HG03565 (cell line): ENCODE data around the gene IQGAP3.
"Not testable (repeated sequence)": the region's sequence is repeated elsewhere in the genome, so short reads cannot be mapped to it uniquely, and the experiment has no call there.

Source experiments
- ATAC-seq: cut with Tn5 transposase; IDR thresholded peaks from one replicate; pipeline ENCODE4 v1.9.1; 2021; ENCODE audit warnings: mild to moderate bottlenecking, moderate library complexity; ENCODE audit not compliant: unreplicated experiment

The IQGAP3 gene

DNA sequence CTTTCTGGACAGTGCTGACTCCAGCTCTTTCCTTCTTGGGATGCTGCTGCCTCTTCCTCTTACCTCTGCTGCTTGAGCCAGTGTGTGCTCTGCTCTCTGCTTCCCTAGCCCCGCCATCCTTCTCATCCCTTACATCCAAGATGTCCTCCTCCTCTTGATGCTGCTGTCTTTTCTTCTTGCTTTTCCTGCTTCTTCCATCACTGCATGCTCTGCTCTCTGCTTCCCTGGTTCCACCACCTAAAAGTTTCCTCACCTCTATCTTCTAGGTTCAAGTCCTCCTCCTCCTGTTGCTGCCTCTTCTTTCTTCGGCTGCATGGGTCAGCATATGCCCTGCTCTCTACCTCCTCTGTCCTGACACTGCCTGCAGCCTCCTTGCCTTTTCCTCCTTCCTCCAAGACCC, 22.7 kb upstream of the IQGAP3 start:
- ATAC-seq = no peak

DNA sequence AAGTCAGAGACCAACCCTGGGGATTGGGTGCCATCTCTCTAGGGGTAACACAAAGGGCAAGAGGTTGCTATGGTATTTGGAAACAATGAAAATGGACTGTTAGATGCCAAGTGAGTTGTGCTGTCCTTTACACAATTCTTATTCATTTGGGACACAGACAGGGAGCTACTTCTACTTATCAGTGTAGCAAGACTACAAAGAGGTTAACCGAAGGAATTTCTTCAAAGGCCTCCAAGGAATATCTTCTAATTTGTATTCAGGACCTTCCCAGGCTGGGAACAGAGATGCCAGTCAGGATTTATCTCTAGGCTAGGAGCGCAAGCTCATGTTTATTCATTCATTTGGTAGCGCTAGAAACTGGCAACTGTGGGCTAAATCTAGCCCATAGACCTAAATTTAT, 21.8 kb upstream of the IQGAP3 start:
- ATAC-seq = no peak

DNA sequence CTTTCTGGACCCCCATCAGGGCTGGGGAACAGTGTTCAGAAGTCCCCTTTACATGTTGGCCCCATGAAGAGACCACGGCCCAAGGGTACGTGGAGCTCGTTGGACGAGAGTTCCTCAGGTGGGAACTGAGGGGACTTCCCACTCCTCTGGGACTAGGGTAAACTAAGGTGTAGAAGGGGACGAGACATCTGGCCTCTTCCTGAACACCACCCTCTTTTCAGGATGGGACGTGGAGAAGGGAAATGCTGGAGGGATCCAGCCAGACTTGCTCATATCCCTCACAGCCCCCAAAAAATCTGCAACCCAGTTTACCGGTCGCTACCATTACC, 21.3 kb upstream of the IQGAP3 start:
- ATAC-seq = no peak

DNA sequence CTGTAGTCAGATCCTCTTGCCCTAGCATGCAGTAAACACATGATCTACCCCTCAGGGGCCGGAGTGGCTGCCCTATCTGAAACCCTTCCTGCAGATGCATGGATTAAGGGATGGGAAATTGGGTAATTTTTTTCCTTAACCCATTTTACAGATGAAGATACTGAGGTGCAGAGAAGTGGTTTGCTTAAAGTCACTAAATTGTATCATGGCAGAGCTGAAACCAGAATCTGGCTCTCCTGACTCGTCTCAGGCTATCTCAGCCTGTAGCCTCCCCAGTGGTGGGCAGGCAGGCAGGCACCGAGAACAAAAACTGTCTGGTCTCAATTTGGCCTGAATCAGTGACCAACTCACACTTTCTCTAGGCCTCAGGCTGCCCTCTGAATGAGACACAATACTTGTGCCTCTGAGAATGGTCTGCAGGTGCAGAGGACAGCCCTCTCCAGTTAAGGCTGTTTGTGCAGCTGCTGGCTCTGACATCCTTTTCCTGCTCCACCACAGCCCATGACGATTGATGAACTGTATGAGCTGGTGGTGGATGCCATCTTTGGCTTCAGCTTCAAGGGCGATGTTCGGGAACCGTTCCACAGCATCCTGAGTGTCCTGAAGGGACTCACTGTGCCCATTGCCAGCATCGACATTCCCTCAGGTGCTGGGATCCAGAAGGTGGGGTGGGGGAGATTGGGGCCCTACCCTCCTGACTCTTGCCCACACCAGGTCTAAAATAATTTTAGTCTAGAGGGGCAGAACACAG, 20.7 kb upstream of the IQGAP3 start:
- ATAC-seq = no peak

DNA sequence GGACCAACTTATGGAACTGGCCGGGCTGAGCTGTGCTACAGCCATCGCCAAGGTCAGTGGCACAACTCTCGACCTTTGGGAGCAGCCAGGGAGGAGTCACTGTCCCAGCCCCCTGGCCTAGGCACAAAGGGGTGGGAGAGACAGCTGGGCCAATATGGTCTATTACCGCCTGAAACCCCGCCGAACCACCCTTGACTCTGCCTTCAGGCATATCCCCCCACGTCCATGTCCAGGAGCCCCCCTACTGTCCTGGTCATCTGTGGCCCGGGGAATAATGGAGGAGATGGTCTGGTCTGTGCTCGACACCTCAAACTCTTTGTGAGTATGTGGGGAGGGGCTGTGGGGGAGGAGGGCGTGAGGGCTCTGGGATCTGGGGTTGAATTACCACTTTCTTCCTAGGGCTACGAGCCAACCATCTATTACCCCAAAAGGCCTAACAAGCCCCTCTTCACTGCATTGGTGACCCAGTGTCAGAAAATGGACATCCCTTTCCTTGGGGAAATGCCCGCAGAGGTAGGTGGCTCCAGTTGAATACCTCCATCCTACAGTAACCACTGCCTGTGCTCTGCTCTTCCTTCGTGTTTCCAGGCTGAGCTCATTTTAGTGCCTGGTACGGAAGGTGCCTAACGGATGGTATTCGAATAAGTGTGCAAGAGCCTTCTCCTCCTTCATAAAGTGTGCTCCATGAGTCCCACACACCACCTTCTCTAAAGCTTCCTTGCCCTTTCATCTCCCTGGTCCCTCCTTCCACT, 20.0 kb upstream of the IQGAP3 start:
- no peak for ATAC-seq

DNA sequence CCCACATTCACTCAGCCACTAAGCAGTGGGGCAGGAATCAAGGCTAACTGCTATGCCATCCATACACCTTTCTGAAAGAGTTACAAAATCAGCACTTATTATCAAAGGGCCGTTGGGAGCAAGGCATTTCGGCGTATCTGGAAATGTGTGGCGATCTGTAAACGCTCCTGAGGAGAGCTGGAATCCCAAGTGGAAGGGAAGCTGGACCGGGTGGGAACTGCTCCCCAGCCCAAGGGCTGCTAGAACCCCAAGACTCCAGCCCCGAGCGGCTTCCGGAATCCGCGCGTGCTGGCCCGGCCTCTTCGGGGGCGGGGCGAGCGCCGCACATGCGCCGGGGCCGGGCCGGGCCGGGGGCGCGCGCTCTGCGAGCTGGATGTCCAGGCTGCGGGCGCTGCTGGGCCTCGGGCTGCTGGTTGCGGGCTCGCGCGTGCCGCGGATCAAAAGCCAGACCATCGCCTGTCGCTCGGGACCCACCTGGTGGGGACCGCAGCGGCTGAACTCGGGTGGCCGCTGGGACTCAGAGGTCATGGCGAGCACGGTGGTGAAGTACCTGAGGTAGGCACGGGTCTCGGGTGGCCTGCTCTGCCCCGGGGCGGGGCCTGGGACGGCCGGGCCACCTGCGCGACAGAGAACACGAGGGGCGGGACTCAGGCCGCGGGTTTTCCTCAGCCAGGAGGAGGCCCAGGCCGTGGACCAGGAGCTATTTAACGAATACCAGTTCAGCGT, 19.2 kb upstream of the IQGAP3 start, which contains the start of gene NAXE:
TSS of gene NAXE (plus strand) at position 345 of the 726 bp plus-strand sequence. CDS start at position 374, 29 bp downstream.
- ATAC-seq = peak; percentile 60

DNA sequence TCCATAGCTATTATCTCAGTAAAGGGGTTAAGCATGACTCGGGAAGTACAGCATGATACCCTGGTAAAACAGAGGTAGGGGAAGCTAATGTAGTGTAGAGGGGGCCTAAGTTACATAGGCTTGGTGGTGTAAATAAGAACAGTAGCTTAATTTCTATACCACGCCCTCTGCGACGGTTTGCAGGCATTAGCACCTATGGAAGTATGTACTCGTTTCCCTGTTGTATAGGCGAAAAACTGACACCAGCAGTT, 18.7 kb upstream of the IQGAP3 start:
- no peak for ATAC-seq

DNA sequence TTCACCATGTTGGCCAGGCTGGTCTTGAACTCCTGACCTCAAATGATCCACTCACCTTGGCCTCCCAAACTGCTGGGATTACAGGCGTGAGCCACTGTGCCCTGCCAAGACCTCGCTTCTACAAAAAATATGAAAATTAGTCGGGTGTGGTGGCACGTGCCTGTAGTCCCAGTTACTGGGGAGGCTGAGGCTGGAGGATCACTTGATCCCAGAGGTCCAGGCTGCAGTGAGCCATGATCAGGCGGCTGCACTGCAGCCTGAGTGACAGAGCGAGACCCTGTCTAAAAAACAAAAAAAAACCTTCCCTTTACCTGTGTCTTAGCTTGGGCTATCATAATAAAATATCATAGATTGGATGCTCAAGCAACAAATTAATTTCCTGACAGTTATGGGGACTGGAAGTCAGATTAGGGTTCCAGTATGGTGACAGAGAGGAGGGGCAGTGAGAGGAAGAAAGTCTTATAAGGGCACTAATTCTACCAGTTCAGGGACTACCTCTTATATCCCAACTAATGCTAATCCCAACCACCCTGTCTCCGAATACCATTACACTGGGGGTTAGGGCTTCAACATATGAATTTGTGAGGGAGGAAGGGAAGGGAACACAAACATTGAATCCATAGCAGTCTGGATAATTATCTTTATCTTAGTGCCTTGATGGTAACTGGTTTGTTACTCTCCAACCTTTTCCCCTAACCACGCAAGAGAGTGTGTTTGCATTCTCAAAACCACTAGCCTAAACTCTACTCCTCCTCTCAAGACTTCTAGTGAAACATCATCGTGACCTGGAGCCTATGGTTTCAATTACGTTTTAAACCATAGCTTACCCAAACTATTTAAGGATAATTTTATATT, 18.2 kb upstream of the IQGAP3 start:
- no peak for ATAC-seq

DNA sequence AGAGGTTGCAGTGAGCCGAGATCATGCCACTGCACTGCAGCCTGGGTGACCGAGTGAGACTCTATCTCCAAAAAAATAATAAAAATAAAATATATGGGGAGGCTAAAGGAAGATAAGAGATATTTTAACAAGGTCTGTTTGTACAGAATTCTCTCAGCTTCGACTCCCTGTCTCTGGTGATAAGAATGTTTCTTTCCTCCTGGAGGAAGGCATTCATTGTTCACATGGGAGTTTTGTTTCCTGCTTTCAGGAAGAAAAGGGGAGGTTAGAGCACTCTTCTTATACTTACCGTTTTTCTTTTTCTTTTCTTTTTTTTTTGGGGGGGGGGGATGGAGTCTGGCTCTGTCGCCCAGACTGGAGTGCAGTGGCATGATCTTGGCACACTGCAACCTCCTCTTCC, 17.2 kb upstream of the IQGAP3 start:
- ATAC-seq = no peak

DNA sequence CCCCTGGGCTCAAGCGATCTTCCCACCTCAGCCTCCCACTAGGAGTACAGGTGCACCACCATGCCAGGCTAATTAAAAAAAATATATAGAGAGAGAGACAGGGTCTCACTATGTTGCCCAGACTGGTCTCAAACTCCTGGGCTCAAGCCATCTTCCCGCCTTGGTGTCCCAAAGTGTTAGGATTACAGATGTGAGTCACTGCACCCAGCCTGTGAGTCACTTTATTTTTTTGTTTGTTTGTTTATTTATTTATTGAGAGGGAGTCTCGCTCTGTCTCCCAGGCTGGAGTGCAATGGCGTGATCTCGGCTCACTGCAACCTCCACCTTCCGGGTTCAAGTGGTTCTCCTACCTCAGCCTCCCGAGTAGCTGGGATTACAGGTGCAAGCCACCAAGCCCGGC, 15.6 kb upstream of the IQGAP3 start:
- not testable (repeated sequence) for ATAC-seq

DNA sequence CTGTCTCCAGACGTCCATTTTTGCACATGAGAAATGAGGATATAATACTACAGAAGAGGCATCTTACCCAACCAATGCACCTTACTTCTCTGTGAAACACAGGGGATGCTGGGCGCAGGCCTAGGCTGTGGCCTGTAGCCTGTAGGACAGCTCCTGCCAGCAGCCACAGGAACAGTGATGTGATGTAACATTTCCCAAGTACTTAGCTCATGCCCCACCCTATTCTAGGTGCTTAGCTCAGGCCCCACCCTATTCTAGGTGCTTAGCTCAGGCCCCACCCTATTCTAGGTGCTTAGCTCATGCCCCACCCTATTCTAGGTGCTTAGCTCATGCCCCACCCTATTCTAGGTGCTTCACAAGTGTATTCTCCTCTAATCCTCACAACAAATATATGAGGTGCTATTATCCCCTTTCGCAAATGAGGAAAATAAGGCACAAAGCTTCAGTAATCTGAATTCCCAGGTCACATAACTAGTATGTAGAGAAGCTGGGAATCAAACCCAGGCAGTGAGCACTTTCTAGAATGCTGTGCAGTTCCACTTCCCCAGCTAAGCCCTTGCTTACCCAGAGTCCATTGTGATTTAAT, 14.6 kb upstream of the IQGAP3 start:
- no peak for ATAC-seq

DNA sequence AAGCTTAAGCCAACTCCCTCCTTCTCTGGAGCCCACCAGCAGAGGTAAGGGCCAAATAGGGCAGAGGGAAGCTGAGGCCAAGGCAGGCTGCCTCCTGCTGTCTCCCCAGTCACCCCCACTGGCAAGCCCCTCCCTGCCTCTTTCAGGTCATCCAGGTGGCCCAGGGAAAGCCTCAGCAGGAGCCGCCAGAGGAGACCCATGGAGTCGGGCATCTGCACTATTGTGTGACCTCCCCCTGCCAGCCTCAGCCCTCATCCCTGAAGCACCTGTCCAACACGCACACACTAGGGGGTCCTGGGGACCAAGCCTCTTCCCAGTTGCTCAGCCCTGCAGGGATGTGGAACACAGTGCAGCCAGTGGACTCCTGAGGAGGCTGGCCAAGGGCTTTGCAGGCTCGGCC, 14.0 kb upstream of the IQGAP3 start:
- ATAC-seq = no peak

DNA sequence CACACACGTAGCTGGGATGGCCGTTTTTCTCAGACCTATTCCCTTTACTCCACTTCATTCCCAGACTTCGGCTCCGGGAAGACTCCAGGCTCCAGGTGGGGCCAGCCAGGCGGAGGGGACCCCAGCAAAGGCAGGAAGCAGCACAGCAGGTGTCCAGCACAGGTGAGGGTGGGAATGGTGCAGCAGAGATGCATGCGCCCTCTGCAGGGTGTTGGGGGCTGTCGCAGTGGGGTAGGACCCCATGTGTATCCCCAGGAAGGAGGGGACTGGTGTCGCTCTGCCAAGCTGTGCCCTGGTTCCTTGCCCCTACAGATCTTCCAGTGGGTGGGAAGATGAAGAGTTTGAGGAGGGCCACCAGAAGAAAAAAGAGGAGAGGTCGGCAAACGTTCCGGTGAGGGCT, 12.4 kb upstream of the IQGAP3 start:
- ATAC-seq = no peak

DNA sequence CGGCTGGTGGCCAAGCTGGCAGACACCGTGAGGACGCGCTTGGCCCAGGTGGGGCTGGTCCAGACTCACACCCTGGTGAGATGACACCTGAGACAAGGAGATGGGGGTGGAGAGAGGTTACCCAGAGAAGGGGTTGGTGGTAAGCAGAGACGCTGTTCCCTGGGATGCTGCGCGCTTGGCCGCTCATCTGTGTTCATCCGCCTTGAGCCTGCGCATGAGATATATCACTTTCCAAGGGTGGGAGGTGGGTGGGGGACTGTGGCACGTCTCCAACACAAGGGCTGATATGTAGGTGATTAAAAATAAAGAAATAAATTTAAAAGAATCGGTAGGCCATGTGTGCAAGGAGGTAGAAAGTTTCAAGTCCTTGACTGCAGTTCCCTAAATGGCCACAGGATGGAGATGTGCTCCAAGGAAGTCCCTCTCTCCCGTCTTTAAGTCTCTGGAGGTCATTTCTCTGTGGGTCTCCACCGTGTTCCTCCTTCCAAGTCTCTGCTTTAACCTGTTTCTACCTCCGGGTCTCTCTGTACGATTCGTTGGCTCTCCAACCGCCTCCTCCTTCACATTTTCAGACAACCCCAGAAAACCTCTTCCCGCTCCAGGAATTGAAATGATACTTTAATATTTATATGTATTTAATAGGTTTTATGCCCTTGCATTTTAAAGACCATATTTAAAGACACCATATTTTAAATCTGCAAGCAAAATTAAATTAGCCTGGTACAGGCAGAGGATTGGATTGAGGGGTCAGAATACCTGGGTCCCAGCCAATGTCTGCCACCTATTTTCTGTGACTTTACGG, 11.7 kb upstream of the IQGAP3 start:
- no peak for ATAC-seq

DNA sequence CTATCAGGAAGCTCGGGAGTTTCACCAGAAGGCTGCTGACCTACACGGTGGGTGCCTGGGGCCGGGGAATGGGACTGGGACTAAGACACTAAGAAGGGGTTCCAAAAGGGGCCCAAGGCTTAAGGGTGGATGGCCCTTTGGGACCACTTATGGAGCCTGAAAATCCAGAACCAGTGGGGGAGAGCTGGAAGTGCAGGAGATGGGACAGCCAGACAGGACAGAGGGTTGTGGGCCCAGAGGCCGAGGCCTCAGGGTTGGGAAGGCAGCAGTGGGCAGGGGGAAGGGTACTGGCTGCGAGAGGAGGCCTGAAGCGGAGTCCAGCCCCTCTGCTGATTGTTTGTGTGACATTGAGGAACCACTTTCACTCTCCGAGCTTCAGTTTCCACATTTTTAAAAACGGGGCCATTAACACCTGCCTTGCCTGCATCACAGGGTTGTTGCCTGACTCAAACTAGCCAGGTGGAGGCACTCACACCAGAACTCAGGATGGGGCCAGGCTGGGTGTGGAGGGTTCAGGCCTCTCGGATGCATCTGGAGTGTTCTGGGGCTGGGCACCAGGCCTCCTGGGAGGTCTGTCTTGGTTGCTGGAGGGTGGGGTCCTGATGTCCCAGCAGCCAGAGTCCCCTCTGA, 10.1 kb upstream of the IQGAP3 start:
- no peak for ATAC-seq

DNA sequence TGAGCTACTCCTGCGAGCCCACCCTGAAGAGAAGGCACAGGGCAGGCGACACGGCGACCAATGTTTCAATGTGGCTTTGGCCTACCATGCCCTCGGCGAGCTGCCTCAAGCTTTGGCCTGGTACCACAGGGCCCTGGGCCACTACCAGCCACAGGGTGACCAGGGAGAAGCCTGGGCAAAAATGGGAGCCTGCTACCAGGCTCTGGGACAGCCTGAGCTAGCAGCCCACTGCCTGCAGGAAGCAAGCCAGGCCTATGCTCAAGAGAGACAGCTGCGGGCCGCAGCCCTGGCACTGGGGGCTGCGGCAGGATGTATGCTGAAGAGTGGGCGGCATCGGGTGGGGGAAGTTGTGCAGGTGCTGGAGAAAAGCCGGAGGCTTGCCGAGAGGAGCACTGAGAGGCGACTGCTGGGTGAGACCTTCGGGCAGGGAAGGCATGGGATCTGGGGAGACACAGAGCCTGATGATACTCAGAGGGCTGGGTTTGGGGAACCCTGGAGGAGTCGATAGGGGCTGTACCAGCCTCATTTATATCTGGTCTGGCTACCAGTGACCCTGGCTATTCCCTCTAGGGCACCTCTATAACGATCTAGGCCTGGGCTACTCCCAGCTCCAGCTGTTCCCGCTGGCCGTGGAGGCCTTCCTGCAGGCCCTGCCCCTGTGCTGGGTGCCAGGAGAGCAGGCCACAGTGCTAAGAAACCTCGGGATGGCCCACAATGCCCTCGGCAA, 9.5 kb upstream of the IQGAP3 start:
- ATAC-seq = no peak

DNA sequence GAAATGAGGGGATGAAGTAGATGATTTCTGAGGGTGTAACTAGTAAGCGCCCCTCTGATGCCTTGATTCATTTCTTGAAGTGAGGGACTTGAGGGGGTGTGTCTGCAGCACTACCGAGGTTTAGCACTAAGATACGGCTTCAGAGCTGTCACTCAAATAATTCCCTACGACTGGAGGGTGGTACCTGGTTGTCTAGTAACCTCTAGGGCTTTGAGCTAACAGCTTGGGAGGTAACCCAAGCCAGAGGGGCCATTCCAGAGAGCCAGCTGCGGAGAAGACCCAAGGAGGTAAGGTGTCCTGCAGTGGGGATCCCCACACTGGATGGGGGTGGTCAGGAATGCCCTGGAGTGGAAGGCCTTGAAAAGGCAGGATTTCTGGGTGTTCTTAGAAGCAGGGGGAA, 7.1 kb upstream of the IQGAP3 start, which contains the start of gene TTC24:
TSS of gene TTC24 (plus strand) at position 252 of the 400 bp plus-strand sequence. CDS start 1,642 bp downstream, outside the sequence.
- ATAC-seq = no peak

DNA sequence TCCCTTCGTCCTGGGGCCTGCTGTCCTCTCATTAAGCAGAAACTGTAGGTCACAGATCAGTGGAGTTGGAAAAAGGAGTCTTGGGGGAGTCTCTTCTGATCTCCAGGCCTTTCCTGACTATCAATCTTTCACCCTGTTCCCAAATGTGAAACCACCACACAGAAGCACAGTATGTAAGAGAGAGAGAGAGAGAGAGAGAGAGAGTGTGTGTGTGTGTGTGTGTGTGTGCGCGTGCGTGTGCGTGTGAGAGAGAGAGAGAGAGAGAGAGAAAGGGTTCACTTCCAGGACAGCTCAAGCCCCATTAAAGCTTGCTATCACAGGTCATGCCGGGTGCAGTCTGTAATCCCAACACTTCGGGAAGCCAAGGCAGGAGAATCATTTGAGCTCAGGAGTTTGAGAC, 5.7 kb upstream of the IQGAP3 start:
- ATAC-seq = no peak

DNA sequence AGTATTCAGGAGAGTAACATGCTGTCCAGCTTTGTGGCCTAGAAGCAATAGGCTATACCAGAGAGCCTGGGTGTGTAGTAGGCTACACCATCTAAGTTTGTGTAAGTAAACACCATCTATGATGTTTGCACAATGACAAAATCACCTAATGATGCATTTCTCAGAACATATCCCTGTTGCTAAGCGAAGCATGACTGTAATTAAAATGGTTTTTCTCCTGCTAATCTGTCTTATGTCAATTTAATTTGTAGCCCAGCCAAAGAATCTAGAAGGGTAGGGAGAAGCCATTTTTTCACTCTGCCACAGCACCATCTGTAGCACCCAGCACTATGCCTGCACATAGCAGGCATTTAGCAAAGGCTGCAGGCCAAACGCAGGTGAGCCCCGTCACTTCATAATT, 5.2 kb upstream of the IQGAP3 start:
- ATAC-seq = no peak
